ENCODE data around the gene PTGES3.

- no peak for TF ChIP-seq CTCF (IDR thresholded peaks at IDR 0.05)
- TF ChIP-seq POLR2A (IDR thresholded peaks at IDR 0.05) = no peak
Measured at GRCh38 chr12:56718149-56718548, 30.1 kb upstream of the PTGES3 start.

Measured in testis (tissue), 2 donors.